HepG2 (cell line): ENCODE results near the gene HOMEZ. TPM values are rescaled to one million over a fixed set of nuclear protein-coding genes. Genes with fewer than 3 reads are reported as not detected.
A peak's percentile ranks its signal among the peaks of the same experiment; 100 is the strongest.

ENCODE experiments used
- ATF1 ChIP-seq: IDR thresholded peaks from 2 replicates; pipeline ENCODE4 v1.6.1; 2016; ENCODE audit warnings: mild to moderate bottlenecking, control low read depth
- BCL6 ChIP-seq: IDR thresholded peaks from 2 replicates; pipeline ENCODE4 v1.6.1; 2016; ENCODE audit warnings: missing genetic modification reagents, missing compliant biosample characterization
- CC2D1A ChIP-seq: sonication (generic); formaldehyde crosslinking; IDR thresholded peaks from 2 replicates; pipeline ENCODE4 v1.8.1; 2023; ENCODE audit warnings: mild to moderate bottlenecking, missing genetic modification reagents
- GFI1 ChIP-seq: sonication (generic); formaldehyde crosslinking; IDR thresholded peaks from 2 replicates; pipeline ENCODE4 v1.5.0; 2020; ENCODE audit warnings: missing genetic modification reagents, mild to moderate bottlenecking, borderline replicate concordance
- GMEB1 ChIP-seq: sonication (generic); formaldehyde crosslinking; IDR thresholded peaks from 2 replicates; pipeline ENCODE4 v1.5.1; 2020; ENCODE audit warnings: missing genetic modification reagents, mild to moderate bottlenecking, borderline replicate concordance
- GPN1 ChIP-seq: sonication (generic); formaldehyde crosslinking; IDR thresholded peaks from 2 replicates; pipeline ENCODE4 v1.5.1; 2020; ENCODE audit warnings: missing genetic modification reagents, borderline replicate concordance
- GZF1 ChIP-seq: sonication (generic); formaldehyde crosslinking; IDR thresholded peaks from 2 replicates; pipeline ENCODE4 v1.5.1; 2020; ENCODE audit warnings: mild to moderate bottlenecking, missing genetic modification reagents
- IKZF1 ChIP-seq: fragments of 450-650 bp; IDR thresholded peaks from 2 replicates; pipeline ENCODE4 v1.7.1; 2016
- JDP2 ChIP-seq: sonication (generic); formaldehyde crosslinking; IDR thresholded peaks from 2 replicates; pipeline ENCODE4 v1.8.1; 2022; ENCODE audit warnings: missing genetic modification reagents, borderline replicate concordance
- MTF1 ChIP-seq: sonication (generic); formaldehyde crosslinking; IDR thresholded peaks from 2 replicates; pipeline ENCODE4 v1.5.0; 2020; ENCODE audit warnings: missing genetic modification reagents
- MZF1 ChIP-seq: sonication (generic); formaldehyde crosslinking; IDR thresholded peaks from 2 replicates; pipeline ENCODE4 v1.8.1; 2023; ENCODE audit warnings: mild to moderate bottlenecking, missing genetic modification reagents, borderline replicate concordance
- NR1H2 ChIP-seq: sonication (generic); formaldehyde crosslinking; IDR thresholded peaks from 2 replicates; pipeline ENCODE4 v1.8.1; 2022; ENCODE audit warnings: low read depth, missing genetic modification reagents, borderline replicate concordance
- RAD21 ChIP-seq: fragments of 450-650 bp; formaldehyde crosslinking; IDR thresholded peaks from 2 replicates; pipeline ENCODE4 v1.5.0; 2020; ENCODE audit warnings: mild to moderate bottlenecking
- RBM39 ChIP-seq: fragments of 200-400 bp; formaldehyde crosslinking; IDR thresholded peaks from one replicate; pipeline ENCODE4 v1.6.1; 2018; ENCODE audit warnings: antibody characterized with exemption, mild to moderate bottlenecking, low read depth, low read length; ENCODE audit not compliant: poor library complexity, severe bottlenecking
- SAFB2 ChIP-seq: sonication (generic); formaldehyde crosslinking; IDR thresholded peaks from 2 replicates; pipeline ENCODE4 v1.5.1; 2020; ENCODE audit warnings: missing genetic modification reagents, low read depth, mild to moderate bottlenecking, borderline replicate concordance
- TAF15 ChIP-seq: fragments of 200-400 bp; formaldehyde crosslinking; IDR thresholded peaks from one replicate; pipeline ENCODE4 v1.6.1; 2018; ENCODE audit warnings: mild to moderate bottlenecking, low read depth, low read length; ENCODE audit not compliant: poor library complexity, severe bottlenecking
- ZNF101 ChIP-seq: sonication (generic); formaldehyde crosslinking; IDR thresholded peaks from 2 replicates; pipeline ENCODE4 v1.4.0; 2020; ENCODE audit warnings: mild to moderate bottlenecking, low read depth, missing genetic modification reagents, borderline replicate concordance
- ZNF3 ChIP-seq: IDR thresholded peaks from 2 replicates; pipeline ENCODE4 v1.7.0; 2017; ENCODE audit warnings: inconsistent platforms
- ZNF30 ChIP-seq: sonication (generic); formaldehyde crosslinking; IDR thresholded peaks from 2 replicates; pipeline ENCODE4 v1.5.0; 2020; ENCODE audit warnings: mild to moderate bottlenecking, missing genetic modification reagents
- ZNF350 ChIP-seq: sonication (generic); formaldehyde crosslinking; IDR thresholded peaks from 2 replicates; pipeline ENCODE4 v1.4.0; 2020; ENCODE audit warnings: mild to moderate bottlenecking, low read depth, missing genetic modification reagents, borderline replicate concordance
- ZNF451 ChIP-seq: sonication (generic); formaldehyde crosslinking; IDR thresholded peaks from 2 replicates; pipeline ENCODE4 v1.5.0; 2020; ENCODE audit warnings: mild to moderate bottlenecking, missing genetic modification reagents
- ZNF549 ChIP-seq: sonication (generic); formaldehyde crosslinking; IDR thresholded peaks from 2 replicates; pipeline ENCODE4 v1.5.0; 2020; ENCODE audit warnings: missing genetic modification reagents
- ZNF629 ChIP-seq: sonication (generic); formaldehyde crosslinking; conservative IDR thresholded peaks from 2 replicates; pipeline ENCODE4 v1.5.0; 2020; ENCODE audit warnings: missing genetic modification reagents
- ZNF768 ChIP-seq: sonication (generic); formaldehyde crosslinking; IDR thresholded peaks from 2 replicates; pipeline ENCODE4 v1.4.0; 2020; ENCODE audit warnings: missing genetic modification reagents
- ZNF891 ChIP-seq: sonication (generic); formaldehyde crosslinking; IDR thresholded peaks from 2 replicates; pipeline ENCODE4 v1.5.0; 2020; ENCODE audit warnings: mild to moderate bottlenecking, missing genetic modification reagents
- ZUFSP ChIP-seq: sonication (generic); formaldehyde crosslinking; IDR thresholded peaks from 2 replicates; pipeline ENCODE4 v1.9.0; 2021; ENCODE audit warnings: missing genetic modification reagents, mild to moderate bottlenecking, borderline replicate concordance
- polyA plus RNA-seq, 8 experiments: library from polyadenylated mRNA; depleted of rRNA in 3 of 8; stranded (reverse) in 7 of 8; unstranded in 1 of 8; fragments of >200 nt; fragmentation: Illumina TruSeq in 4 of 8; extraction: Trizol in 4 of 8; gene quantifications; 2 replicates each; pipeline versions ENCODE4 v1.2.1 to v1.2.3, GENCODE V29; 2011 to 2016; ENCODE audit warnings: low read depth in 4 of 8, missing spikeins in 1 of 8, mixed read lengths in 1 of 8; ENCODE audit not compliant: insufficient read depth in 1 of 8
- total RNA-seq, 5 experiments: library from RNA; depleted of rRNA; stranded (reverse); fragments of >200 nt; fragmentation: Illumina TruSeq; extraction: Trizol; gene quantifications; 2 replicates each; pipeline ENCODE4 v1.2.3, GENCODE V29; 2016; ENCODE audit warnings: low read depth in 1 of 5

HOMEZ gene
- total and polyA plus RNA-seq, 2 of the 13 experiments (the other 11 are each of a cell fraction or from before 2014, with no cell fraction given), result 14.5 to 31.8 TPM

- TF ChIP-seq ZUFSP (CRISPR knock-in tag), result no peak
- TF ChIP-seq ZNF30 (CRISPR knock-in tag), result peak; percentile 9; the same call in 1 of the 2 replicates
- peak; percentile 78 for TF ChIP-seq ZNF629
- peak; percentile 99 for TF ChIP-seq ZNF350 (CRISPR knock-in tag)
- TF ChIP-seq MTF1 (CRISPR knock-in tag), result peak; percentile 67; the same call in 1 of the 2 replicates
- TF ChIP-seq GZF1 (CRISPR knock-in tag), result no peak
- TF ChIP-seq GFI1 (CRISPR knock-in tag), result 0 out of 2 replicates have a peak, but pooled peaks have one; percentile 4
- TF ChIP-seq GMEB1 (CRISPR knock-in tag), result peak; percentile 92
- TF ChIP-seq RAD21 (CRISPR knock-in tag), result peak; percentile 67
- no peak; the same call in 1 of the 2 replicates for TF ChIP-seq ZNF3 (CRISPR knock-in tag)
- TF ChIP-seq SAFB2 (CRISPR knock-in tag), result peak; percentile 95
- TF ChIP-seq RBM39, result peak; percentile 95
- TF ChIP-seq ATF1 (CRISPR knock-in tag), result no peak
- no peak; the same call in 1 of the 2 replicates for TF ChIP-seq GPN1
- TF ChIP-seq ZNF549 (CRISPR knock-in tag), result no peak
- TF ChIP-seq NR1H2 (CRISPR knock-in tag), result no peak
- TF ChIP-seq BCL6 (CRISPR knock-in tag), result peak; percentile 66
- TF ChIP-seq ZNF451 (CRISPR knock-in tag), result peak; percentile 94
- TF ChIP-seq ZNF768 (CRISPR knock-in tag), result no peak; the same call in 1 of the 2 replicates
- peak; percentile 61; the same call in 1 of the 2 replicates for TF ChIP-seq JDP2
- TF ChIP-seq CC2D1A (CRISPR knock-in tag), result no peak; the same call in 1 of the 2 replicates
- peak; percentile 51; the same call in 1 of the 2 replicates for TF ChIP-seq ZNF891 (CRISPR knock-in tag)
- peak; percentile 85 for TF ChIP-seq MZF1 (CRISPR knock-in tag)
- TF ChIP-seq IKZF1, result no peak
- no peak; the same call in 1 of the 2 replicates for TF ChIP-seq ZNF101 (CRISPR knock-in tag)
- TF ChIP-seq TAF15, result peak; percentile 95
These were observed 34.9 kb upstream of the HOMEZ start, which contains the start of gene PABPN1 (continued) for GRCh38 chr14:23320584-23321571.
